Liver (tissue), 3 donors: ENCODE results near the gene FMN2.

ENCODE experiments used
- EGR1 ChIP-seq, 2 donors: IDR thresholded peaks; 2 replicates each; pipeline ENCODE4 v1.6.1; 2016 to 2018; ENCODE audit warnings: antibody characterized with exemption in 2 of 2, low read depth in 2 of 2
- TF ChIP-seq, protein P1 (sequence below): IDR thresholded peaks from 2 replicates; pipeline ENCODE4 v1.6.1; 2016; ENCODE audit warnings: antibody characterized with exemption, mild to moderate bottlenecking
- TF ChIP-seq, protein P2 (sequence below): fragments of 150-350 bp; IDR thresholded peaks from 2 replicates; pipeline ENCODE4 v1.5.1; 2017; ENCODE audit warnings: improper control_type of control experiment, low read depth, low read length; ENCODE audit not compliant: missing input control
- donor health status: healthy.
- donor health status: healthy.

- TF ChIP-seq, protein P1, sequence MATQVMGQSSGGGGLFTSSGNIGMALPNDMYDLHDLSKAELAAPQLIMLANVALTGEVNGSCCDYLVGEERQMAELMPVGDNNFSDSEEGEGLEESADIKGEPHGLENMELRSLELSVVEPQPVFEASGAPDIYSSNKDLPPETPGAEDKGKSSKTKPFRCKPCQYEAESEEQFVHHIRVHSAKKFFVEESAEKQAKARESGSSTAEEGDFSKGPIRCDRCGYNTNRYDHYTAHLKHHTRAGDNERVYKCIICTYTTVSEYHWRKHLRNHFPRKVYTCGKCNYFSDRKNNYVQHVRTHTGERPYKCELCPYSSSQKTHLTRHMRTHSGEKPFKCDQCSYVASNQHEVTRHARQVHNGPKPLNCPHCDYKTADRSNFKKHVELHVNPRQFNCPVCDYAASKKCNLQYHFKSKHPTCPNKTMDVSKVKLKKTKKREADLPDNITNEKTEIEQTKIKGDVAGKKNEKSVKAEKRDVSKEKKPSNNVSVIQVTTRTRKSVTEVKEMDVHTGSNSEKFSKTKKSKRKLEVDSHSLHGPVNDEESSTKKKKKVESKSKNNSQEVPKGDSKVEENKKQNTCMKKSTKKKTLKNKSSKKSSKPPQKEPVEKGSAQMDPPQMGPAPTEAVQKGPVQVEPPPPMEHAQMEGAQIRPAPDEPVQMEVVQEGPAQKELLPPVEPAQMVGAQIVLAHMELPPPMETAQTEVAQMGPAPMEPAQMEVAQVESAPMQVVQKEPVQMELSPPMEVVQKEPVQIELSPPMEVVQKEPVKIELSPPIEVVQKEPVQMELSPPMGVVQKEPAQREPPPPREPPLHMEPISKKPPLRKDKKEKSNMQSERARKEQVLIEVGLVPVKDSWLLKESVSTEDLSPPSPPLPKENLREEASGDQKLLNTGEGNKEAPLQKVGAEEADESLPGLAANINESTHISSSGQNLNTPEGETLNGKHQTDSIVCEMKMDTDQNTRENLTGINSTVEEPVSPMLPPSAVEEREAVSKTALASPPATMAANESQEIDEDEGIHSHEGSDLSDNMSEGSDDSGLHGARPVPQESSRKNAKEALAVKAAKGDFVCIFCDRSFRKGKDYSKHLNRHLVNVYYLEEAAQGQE: no peak
- TF ChIP-seq EGR1 (IDR thresholded peaks at IDR 0.05; ENCODE audit: low read depth in 2 of 2): no peak
- TF ChIP-seq, protein P2, sequence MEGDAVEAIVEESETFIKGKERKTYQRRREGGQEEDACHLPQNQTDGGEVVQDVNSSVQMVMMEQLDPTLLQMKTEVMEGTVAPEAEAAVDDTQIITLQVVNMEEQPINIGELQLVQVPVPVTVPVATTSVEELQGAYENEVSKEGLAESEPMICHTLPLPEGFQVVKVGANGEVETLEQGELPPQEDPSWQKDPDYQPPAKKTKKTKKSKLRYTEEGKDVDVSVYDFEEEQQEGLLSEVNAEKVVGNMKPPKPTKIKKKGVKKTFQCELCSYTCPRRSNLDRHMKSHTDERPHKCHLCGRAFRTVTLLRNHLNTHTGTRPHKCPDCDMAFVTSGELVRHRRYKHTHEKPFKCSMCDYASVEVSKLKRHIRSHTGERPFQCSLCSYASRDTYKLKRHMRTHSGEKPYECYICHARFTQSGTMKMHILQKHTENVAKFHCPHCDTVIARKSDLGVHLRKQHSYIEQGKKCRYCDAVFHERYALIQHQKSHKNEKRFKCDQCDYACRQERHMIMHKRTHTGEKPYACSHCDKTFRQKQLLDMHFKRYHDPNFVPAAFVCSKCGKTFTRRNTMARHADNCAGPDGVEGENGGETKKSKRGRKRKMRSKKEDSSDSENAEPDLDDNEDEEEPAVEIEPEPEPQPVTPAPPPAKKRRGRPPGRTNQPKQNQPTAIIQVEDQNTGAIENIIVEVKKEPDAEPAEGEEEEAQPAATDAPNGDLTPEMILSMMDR: no peak
These were observed 193.2 kb downstream of the FMN2 start for GRCh38 chr1:240284656-240285414.
